ENCODE measurements around the gene CFAP61. TPM values are rescaled to one million over a fixed set of nuclear protein-coding genes. Genes with fewer than 3 reads are reported as not detected.

The CFAP61 gene
- total RNA-seq, 2 donors from 2014 or later: 0.27 TPM; not detected in 1

- H3K4me3 ChIP-seq: no peak overlapping the region
- no peak for ATAC-seq (ENCODE audit: insufficient number of reproducible peaks, low FRiP score, low read depth)
Measured at GRCh38 chr20:20184149-20184548, 131.8 kb downstream of the CFAP61 start.

GRCh38 chr20:20184706-20185105 is 132.4 kb downstream of the CFAP61 start:
- H3K27me3 ChIP-seq (replicated peaks; ENCODE audit: insufficient read depth): no peaks in the 10 kb centered on the region
- H3K9me3 ChIP-seq: no peaks in the 10 kb centered on the region
- H3K36me3 ChIP-seq: no peaks in the 10 kb centered on the region
- H3K4me3 ChIP-seq: no peak overlapping the region
- no peak overlapping the region for H3K27ac ChIP-seq
- ATAC-seq (ENCODE audit: insufficient number of reproducible peaks, low FRiP score, low read depth) (no peak), DNase-seq (ENCODE audit: low spot score) (no peak)
- TF ChIP-seq CTCF (IDR thresholded peaks at IDR 0.05): no peak
- no peaks in the 10 kb centered on the region for H3K4me1 ChIP-seq (ENCODE audit: control insufficient read depth in 1 of 2, low read depth in 2 of 2)

More at GRCh38 chr20:20184149-20184548, 131.8 kb downstream of the CFAP61 start:
- no peaks in the 10 kb centered on the region for H3K9me3 ChIP-seq
- H3K27ac ChIP-seq: no peak overlapping the region
- no peak for DNase-seq (ENCODE audit: low spot score)
- TF ChIP-seq CTCF (IDR thresholded peaks at IDR 0.05): no peak
- H3K27me3 ChIP-seq (replicated peaks; ENCODE audit: insufficient read depth): no peaks in the 10 kb centered on the region
- H3K4me1 ChIP-seq (ENCODE audit: control insufficient read depth in 1 of 2, low read depth in 2 of 2): no peaks in the 10 kb centered on the region
- no peaks in the 10 kb centered on the region for H3K36me3 ChIP-seq

DNA sequence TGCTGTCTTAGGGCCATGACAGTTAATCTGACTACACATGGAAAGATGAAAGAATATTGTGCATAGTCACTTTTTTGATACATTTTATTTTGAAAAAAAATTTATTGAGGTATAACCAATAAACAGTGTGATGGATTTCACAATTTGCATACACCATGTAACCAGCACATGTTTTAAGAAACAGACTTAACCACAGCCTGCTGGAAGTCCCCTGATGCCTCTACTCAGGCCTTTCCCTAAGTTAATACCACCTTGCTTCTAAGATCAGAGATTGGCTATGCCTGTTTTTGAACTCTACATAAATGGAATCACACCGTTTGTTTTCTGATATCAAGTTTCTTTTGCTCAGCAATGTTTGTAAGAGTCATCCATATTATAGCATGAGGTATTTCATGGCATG is 136.3 kb downstream of the CFAP61 start:
- no peak overlapping the region for H3K27ac ChIP-seq

GRCh38 chr20:20192366-20192765 is 140.0 kb downstream of the CFAP61 start:
- H3K4me3 ChIP-seq: no peak overlapping the region
- no peaks in the 10 kb centered on the region for H3K36me3 ChIP-seq
- DNase-seq (ENCODE audit: low spot score) (no peak), ATAC-seq (ENCODE audit: insufficient number of reproducible peaks, low FRiP score, low read depth) (no peak)
- no peaks in the 10 kb centered on the region for H3K27me3 ChIP-seq (replicated peaks; ENCODE audit: insufficient read depth)
- TF ChIP-seq CTCF (IDR thresholded peaks at IDR 0.05): no peak
- no peaks in the 10 kb centered on the region for H3K9me3 ChIP-seq
- no peak overlapping the region for H3K27ac ChIP-seq
- no peaks in the 10 kb centered on the region for H3K4me1 ChIP-seq (ENCODE audit: control insufficient read depth in 1 of 2, low read depth in 2 of 2)

More for the DNA sequence above, 136.3 kb downstream of the CFAP61 start:
- no peaks in the 10 kb centered on the region for H3K27me3 ChIP-seq (replicated peaks; ENCODE audit: insufficient read depth)
- TF ChIP-seq CTCF (IDR thresholded peaks at IDR 0.05): no peak
- H3K4me1 ChIP-seq (ENCODE audit: control insufficient read depth in 1 of 2, low read depth in 2 of 2): no peaks in the 10 kb centered on the region
- no peaks in the 10 kb centered on the region for H3K9me3 ChIP-seq
- DNase-seq (ENCODE audit: low spot score) (no peak), ATAC-seq (ENCODE audit: insufficient number of reproducible peaks, low FRiP score, low read depth) (no peak)
- H3K36me3 ChIP-seq: no peaks in the 10 kb centered on the region
- H3K4me3 ChIP-seq: no peak overlapping the region

DNA sequence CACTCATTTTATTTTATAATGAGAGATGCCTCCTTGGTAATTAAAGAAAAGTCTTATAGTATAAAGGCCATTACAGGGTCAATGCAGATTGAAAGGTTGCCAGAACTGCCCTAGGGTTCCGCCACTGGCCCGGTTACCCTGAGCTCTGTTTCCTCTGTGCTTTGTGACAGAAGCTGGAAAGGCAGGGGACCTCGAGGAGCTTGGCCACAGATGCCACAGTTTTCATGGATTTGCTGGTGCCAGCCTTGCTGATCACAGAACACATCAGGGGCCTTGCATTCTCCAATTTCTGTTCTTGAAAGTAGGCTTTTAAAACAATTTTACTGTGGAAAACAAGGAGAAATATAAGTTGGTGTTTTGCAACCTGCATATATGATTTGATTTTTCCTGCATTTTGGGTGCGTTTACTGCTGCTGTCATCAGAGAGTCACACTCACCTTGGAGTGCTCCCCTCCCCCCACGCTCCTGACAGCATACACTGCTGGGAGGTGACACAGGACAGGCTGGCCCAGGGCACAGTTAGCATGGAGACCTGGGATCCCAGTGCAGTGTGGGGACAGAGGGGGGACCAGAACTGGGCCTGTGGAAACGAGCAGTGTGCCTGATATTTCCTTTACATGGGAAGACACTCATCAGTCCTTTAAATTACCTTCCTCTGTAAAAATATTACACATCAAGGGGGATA is 142.8 kb downstream of the CFAP61 start:
- no peak for TF ChIP-seq CTCF (IDR thresholded peaks at IDR 0.05)
- H3K36me3 ChIP-seq: no peaks in the 10 kb centered on the region
- H3K4me3 ChIP-seq: no peak overlapping the region
- DNase-seq (ENCODE audit: low spot score) (no peak), ATAC-seq (ENCODE audit: insufficient number of reproducible peaks, low FRiP score, low read depth) (no peak)
- no peak overlapping the region for H3K27ac ChIP-seq
- no peaks in the 10 kb centered on the region for H3K4me1 ChIP-seq (ENCODE audit: control insufficient read depth in 1 of 2, low read depth in 2 of 2)
- no peaks in the 10 kb centered on the region for H3K9me3 ChIP-seq
- H3K27me3 ChIP-seq (replicated peaks; ENCODE audit: insufficient read depth): no peaks in the 10 kb centered on the region
